K562 (cell line): ENCODE results near the gene VARS1. TPM values are rescaled to one million over a fixed set of nuclear protein-coding genes. Genes with fewer than 3 reads are reported as not detected.

Experiments
- ATAC-seq: fragments of 200-7000 bp; cut with Tn5 transposase; 3 replicates; pipeline ENCODE4 v1.9.1; 2020; ENCODE audit warnings: moderate library complexity
- BruUV-seq: library from RNA; stranded (reverse); fragments of 400-500 nt; replicated peaks from 2 replicates; lab custom pipeline; 2021; lab: Mats Ljungman, UMichigan
- CTCF ChIA-PET: fragments of 300-600 bp; formaldehyde crosslinking; extraction: SDS; loops from one replicate; lab custom pipeline; 2021; ENCODE audit warnings: low intra/inter-chr PET ratio; lab: Yijun Ruan, JAX
- POLR2A ChIA-PET: fragments of 300-600, 350-650 bp; sonication (Branson Sonifier 250); formaldehyde crosslinking; extraction: SDS; loops from one replicate; lab custom pipeline; 2021; ENCODE audit warnings: antibody characterized with exemption, inconsistent platforms; lab: Yijun Ruan, JAX
- DNase-seq, 4 experiments: peaks; one replicate each; pipeline versions ENCODE4 v3.0.0 to v3.0.0-alpha.2; 2011 to 2018; ENCODE audit warnings: low spot score in 3 of 4, mixed read lengths in 3 of 4; ENCODE audit errors: extremely low read depth in 1 of 4
- FAIRE-seq: peaks from 2 replicates; lab custom pipeline; 2011; peaks lifted over from hg19 to GRCh38; lab: Jason Lieb, UNC
- H2AFZ ChIP-seq: 2 replicates; pipeline ENCODE4 v1.6.0; 2011; ENCODE audit warnings: low read depth, low read length, control low read depth, inconsistent platforms
- H3K27ac ChIP-seq: fragments of 200-600 bp; 3 replicates; pipeline ENCODE4 v1.8.0; 2011; ENCODE audit warnings: low read depth, mild to moderate bottlenecking, control low read depth, inconsistent platforms, low read length, moderate library complexity, mixed read lengths; ENCODE audit errors: extremely low read depth
- H3K27me3 ChIP-seq, 2 experiments: fragments of 300-600 bp in 1 of 2; 2 replicates in 1 of 2; 3 replicates in 1 of 2; pipeline versions ENCODE4 v1.6.0 to v1.8.0; 2011; ENCODE audit warnings: inconsistent platforms in 2 of 2, low read length in 2 of 2, mild to moderate bottlenecking in 1 of 2, mixed read lengths in 1 of 2, moderate library complexity in 1 of 2; ENCODE audit not compliant: control insufficient read depth in 2 of 2, insufficient read depth in 2 of 2
- H3K36me3 ChIP-seq: fragments of 300-600 bp; 3 replicates; pipeline ENCODE4 v1.8.0; 2011; ENCODE audit warnings: mild to moderate bottlenecking, low read length, inconsistent platforms; ENCODE audit not compliant: control insufficient read depth, insufficient read depth
- H3K4me1 ChIP-seq, 2 experiments: fragments of 200-600 bp in 1 of 2; replicated peaks in 1 of 2; 2 replicates in 1 of 2; 3 replicates in 1 of 2; pipeline versions ENCODE4 v1.5.1 to v1.8.0; 2011; ENCODE audit warnings: inconsistent platforms in 2 of 2, low read length in 2 of 2, mild to moderate bottlenecking in 1 of 2, mixed read lengths in 1 of 2, moderate library complexity in 1 of 2; ENCODE audit not compliant: control insufficient read depth in 2 of 2, insufficient read depth in 2 of 2
- H3K4me2 ChIP-seq: 2 replicates; pipeline ENCODE4 v1.6.1; 2011; ENCODE audit warnings: low read length, control low read depth, inconsistent platforms, mixed read lengths; ENCODE audit not compliant: insufficient read depth
- H3K4me3 ChIP-seq: fragments of 200-600 bp; sonication (generic), shearing (Covaris generic); 2 replicates; pipeline ENCODE4 v1.5.1; 2016; ENCODE audit warnings: control low read depth, inconsistent platforms
- H3K79me2 ChIP-seq: fragments of 200-600 bp; 3 replicates; pipeline ENCODE4 v1.8.0; 2011; ENCODE audit warnings: low read length, inconsistent platforms; ENCODE audit not compliant: control insufficient read depth, insufficient read depth
- H3K9ac ChIP-seq, 2 experiments: 2 replicates each; pipeline versions ENCODE4 v1.6.0 to v1.6.1; 2011; ENCODE audit warnings: low read depth in 2 of 2, low read length in 2 of 2, control low read depth in 1 of 2, inconsistent platforms in 1 of 2, mild to moderate bottlenecking in 1 of 2, mixed read lengths in 1 of 2; ENCODE audit not compliant: insufficient read depth in 1 of 2
- H3K9me1 ChIP-seq: one replicate; pipeline ENCODE4 v1.6.0; 2011; ENCODE audit warnings: inconsistent platforms, mild to moderate bottlenecking, low read length, moderate library complexity; ENCODE audit not compliant: control insufficient read depth, insufficient read depth
- H3K9me3 ChIP-seq: replicated peaks from 2 replicates; pipeline ENCODE4 v1.5.1; 2011; ENCODE audit warnings: low read depth, low read length, inconsistent platforms; ENCODE audit not compliant: control insufficient read depth, insufficient read depth
- H4K20me1 ChIP-seq: replicated peaks from 2 replicates; pipeline ENCODE4 v1.6.1; 2011; ENCODE audit warnings: low read length, inconsistent platforms, mixed read lengths; ENCODE audit not compliant: control insufficient read depth, insufficient read depth
- ARID3B ChIP-seq: fragments of 250-450 bp; sonication (Bioruptor Pico); IDR thresholded peaks from 2 replicates; pipeline ENCODE4 v1.4.0; 2020; ENCODE audit warnings: borderline replicate concordance
- ATF6 ChIP-seq: sonication (generic); formaldehyde crosslinking; IDR thresholded peaks from 2 replicates; pipeline ENCODE4 v1.4.0; 2020; ENCODE audit warnings: mild to moderate bottlenecking, missing genetic modification reagents
- CHD7 ChIP-seq: fragments of 200-600 bp; sonication (generic); IDR thresholded peaks from one replicate; pipeline ENCODE4 v1.6.1; 2012; ENCODE audit warnings: mild to moderate bottlenecking, low read depth, low read length, inconsistent platforms
- ZEB2 ChIP-seq: fragments of 450-650 bp; IDR thresholded peaks from 2 replicates; pipeline ENCODE4 v1.6.1; 2016
- WGBS: fragments of 100-300 bp; shearing (Covaris generic); methylation state at CpG from one replicate; pipeline ENCODE4 v1.1.6; 2016; ENCODE audit warnings: low coverage, mixed read lengths; ENCODE audit not compliant: insufficient coverage; ENCODE audit errors: missing lambda C conversion rate; 5-methylcytosine and 5-hydroxymethylcytosine counted together
- in situ Hi-C: fragments of 300-500 bp; cut with MboI; formaldehyde crosslinking; loops from 4 replicates; pipeline ENCODE4 v1.15.0; 2018; ENCODE audit warnings: inconsistent platforms, mixed read lengths
- intact Hi-C: fragments of 100-400 bp; cut with micrococcal nuclease; formaldehyde crosslinking; loops from 2 replicates; pipeline ENCODE4 v1.14.2; 2022
- polyA plus RNA-seq, 8 experiments: library from polyadenylated mRNA; depleted of rRNA in 4 of 8; stranded (reverse) in 5 of 8; unstranded in 3 of 8; fragments of >200 nt; fragmentation: Nextera tagmentation in 2 of 8; fragmentation: Illumina TruSeq in 1 of 8; extraction: Ambion mirVana in 2 of 8; extraction: Trizol in 1 of 8; gene quantifications; 2 replicates each; pipeline versions ENCODE4 v1.2.1 to v1.2.3, GENCODE V29; 2011 to 2014; ENCODE audit warnings: inconsistent platforms in 1 of 8, missing spikeins in 1 of 8
- total RNA-seq, 7 experiments: library from RNA; depleted of rRNA in 6 of 7; stranded (reverse); fragments of >200 nt in 6 of 7; fragmentation: Illumina TruSeq in 2 of 7; extraction: Trizol in 2 of 7; gene quantifications; 2 replicates each; pipeline versions ENCODE4 v1.2.1 to v1.2.3, GENCODE V29; 2011 to 2021; ENCODE audit warnings: low replicate concordance in 1 of 7

The VARS1 gene
- total and polyA plus RNA-seq, 9 of the 15 experiments (the other 6 are each of a cell fraction or from before 2014, with no cell fraction given), result 2.9 to 488 (median 130) TPM

DNA sequence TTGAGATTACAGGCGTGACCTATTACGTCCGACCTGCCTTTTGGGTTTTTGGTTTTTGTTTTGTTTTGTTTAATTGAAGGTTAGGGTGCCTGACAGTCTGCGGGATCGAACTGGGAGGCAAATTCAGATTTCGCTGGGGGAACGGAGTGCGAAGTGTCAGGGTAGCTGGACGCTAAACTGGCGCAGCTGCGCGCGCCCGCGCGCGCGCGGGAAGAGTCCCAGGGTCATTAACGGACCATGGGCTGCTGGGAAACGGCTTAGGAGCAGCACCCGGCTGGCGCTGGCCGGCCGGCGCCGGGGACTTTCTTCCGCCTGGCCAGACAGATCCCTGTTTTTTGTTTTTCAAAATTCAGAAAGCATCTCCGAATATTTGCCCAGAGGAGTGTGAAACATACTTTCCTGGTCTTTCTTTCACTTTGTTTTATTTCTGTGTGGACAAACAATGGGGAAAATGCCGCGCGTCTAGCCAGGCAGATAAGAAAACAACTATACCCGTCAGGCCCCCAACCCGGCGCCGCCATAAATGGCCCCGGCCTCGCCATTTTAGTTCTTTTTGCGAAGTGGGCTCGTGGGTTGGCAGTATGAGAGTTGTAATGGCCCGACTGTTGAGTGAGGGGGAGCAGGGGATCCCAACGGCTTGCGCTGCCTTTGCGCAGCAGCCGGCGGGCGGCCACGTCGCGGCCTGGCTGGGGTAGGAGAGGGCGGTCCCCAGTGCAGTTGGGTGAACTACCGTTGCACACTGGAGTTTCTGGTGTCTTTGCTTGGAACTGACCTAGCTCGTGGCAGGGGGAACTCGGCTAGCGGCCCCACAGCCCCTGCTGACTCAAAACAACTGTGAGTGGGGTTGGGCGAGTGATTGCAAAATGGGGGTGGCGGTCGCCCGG, 39.1 kb upstream of the VARS1 start:
- peaks cover 33% of the 10 kb centered on the region for H4K20me1 ChIP-seq
- peak; percentile 82 for FAIRE-seq
- peak; percentile 88 to 99 (median 94) for DNase-seq
- intact Hi-C loops, result loop anchor here (1.0 kb wide), 4 partner anchors 29 to 182 kb away; partner anchors contain the start of gene BAG6
- H3K4me1 ChIP-seq, result peaks cover 41 to 55% of the 10 kb centered on the region in 2 experiments
- peak; percentile 79 for ATAC-seq
- no TSS peak for BruUV-seq
- ChIA-PET CTCF (interaction anchor here (0.7 to 1.0 kb wide), 2 partner anchors 54 to 70 kb away, joined by 3 to 4 read pairs; no protein-coding TSS in a partner anchor), POLR2A (interaction anchor here (0.5 to 13.1 kb wide), 52 partner anchors 8 to 1137 kb away, joined by 3 to 229 read pairs (median 4); partner anchors contain the start of genes ABHD16A, APOM, ATF6B and BAG6)
- peaks cover 65% of the 10 kb centered on the region for H3K36me3 ChIP-seq
- no peaks in the 10 kb centered on the region; the same call in 1 of the 2 replicates for H3K9me3 ChIP-seq
- peak overlapping the region; percentile 98 to 100 for H3K9ac ChIP-seq
- peak overlapping the region; percentile 94 for H3K4me2 ChIP-seq
- H2AFZ ChIP-seq, result peak overlapping the region; percentile 88
- in situ Hi-C loops, result no loop called here
- H3K4me3 ChIP-seq, result peak overlapping the region; percentile 85
- H3K27ac ChIP-seq, result peak overlapping the region; percentile 88
- peaks cover 91% of the 10 kb centered on the region for H3K79me2 ChIP-seq
- WGBS, result 1% methylated on average over 59 of the region's 59 CpGs
- H3K9me1 ChIP-seq, result no peaks in the 10 kb centered on the region
- no peaks in the 10 kb centered on the region for H3K27me3 ChIP-seq
- 0 out of 2 replicates have a peak, but pooled peaks have one; percentile 58 for TF ChIP-seq ARID3B (CRISPR knock-in tag)
- TF ChIP-seq ZEB2, result peak; percentile 62; the same call in 1 of the 2 replicates
- peak; percentile 68 for TF ChIP-seq CHD7
- TF ChIP-seq ATF6 (CRISPR knock-in tag), result peak; percentile 98
